ENCODE results near the gene MGST2. TPM values are rescaled to one million over a fixed set of nuclear protein-coding genes. Genes with fewer than 3 reads are reported as not detected.

MGST2 gene
- total and polyA plus RNA-seq, 4 donors = 69.6 to 170 (median 90.7) TPM

- TF ChIP-seq ZBTB33 (IDR thresholded peaks at IDR 0.05) (no peak), GABPA (IDR thresholded peaks at IDR 0.05 in 1 of 2, conservative IDR thresholded peaks at IDR 0.05 in 1 of 2) (no peak)
Measured at GRCh38 chr4:139684351-139684750, 18.7 kb downstream of the MGST2 start (continued).

DNA sequence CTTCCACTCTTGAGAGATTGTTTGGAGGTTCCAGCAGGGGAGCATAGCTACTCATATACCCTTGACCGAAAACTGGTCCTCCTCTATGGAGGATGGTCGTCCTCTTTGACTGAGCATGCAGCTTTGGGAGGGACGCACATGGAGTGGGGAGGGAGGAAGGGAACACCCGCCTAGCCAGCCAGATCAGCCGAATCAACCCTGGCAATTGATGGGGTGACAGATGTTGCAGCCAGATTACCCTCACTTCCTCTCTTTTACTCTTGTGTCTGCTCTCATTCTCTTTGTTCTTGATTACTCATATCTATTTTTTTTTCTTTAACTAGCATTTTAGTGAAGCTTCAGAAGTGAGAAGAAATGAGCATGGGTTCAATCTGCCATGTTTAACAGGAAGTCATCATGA lies 19.6 kb downstream of the MGST2 start:
- Histone ChIP-seq H3K9me3 (ENCODE audit: control insufficient read depth in 4 of 4, low read length in 3 of 4) (no peaks in the 10 kb centered on the region), H3K9ac (ENCODE audit: low read depth in 1 of 2, low read length in 2 of 2) (no peak overlapping the region), H3K27ac (ENCODE audit: low read depth in 1 of 2, low read length in 2 of 2) (no peak overlapping the region), H3K27me3 (ENCODE audit: control insufficient read depth in 4 of 4, insufficient read depth in 4 of 4, low read length in 3 of 4) (no peaks in the 10 kb centered on the region), H3K36me3 (ENCODE audit: control insufficient read depth in 4 of 4, insufficient read depth in 3 of 4, low read depth in 1 of 4, low read length in 3 of 4) (peaks cover 0 to 12% (median 5%) of the 10 kb centered on the region in 4 donors), H3K4me3 (ENCODE audit: low read depth in 1 of 3, low read length in 3 of 3) (no peak overlapping the region), H3K4me1 (ENCODE audit: control insufficient read depth in 4 of 4, insufficient read depth in 4 of 4, low read length in 3 of 4) (peaks cover 12 to 56% (median 47%) of the 10 kb centered on the region in 4 donors)
- DNase-seq (ENCODE audit: low spot score) = no peak
- TF ChIP-seq ZBTB33 (IDR thresholded peaks at IDR 0.05) (no peak), HNF4A (conservative IDR thresholded peaks at IDR 0.05) (no peak)
- 94% methylated on average over 5 of the region's 5 CpGs for WGBS

DNA sequence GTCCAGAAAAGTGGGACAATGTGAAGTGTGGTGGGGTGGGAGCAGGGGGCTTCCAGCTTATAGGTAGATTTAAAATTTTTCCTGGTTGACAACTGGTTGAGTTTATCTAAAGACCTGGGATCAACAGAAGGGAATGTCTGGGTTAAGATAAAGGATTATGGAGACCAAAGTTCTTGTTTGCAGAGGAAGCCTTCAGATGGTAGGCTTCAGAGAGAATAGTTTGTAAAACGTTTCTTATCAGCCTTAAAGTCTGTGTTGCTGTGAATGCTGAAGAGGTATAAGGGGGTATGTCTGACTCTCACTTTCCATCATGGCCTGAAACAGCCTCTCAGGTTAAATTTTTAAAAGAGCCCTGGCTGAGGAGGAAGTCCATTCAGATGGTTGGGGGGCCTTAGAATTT lies 20.5 kb downstream of the MGST2 start:
- no peak overlapping the region for H3K4me3 ChIP-seq (ENCODE audit: low read depth in 1 of 3, low read length in 3 of 3)
- H3K36me3 ChIP-seq (ENCODE audit: control insufficient read depth in 4 of 4, insufficient read depth in 3 of 4, low read depth in 1 of 4, low read length in 3 of 4) = peaks cover 0 to 9% (median 4%) of the 10 kb centered on the region in 4 donors
- peaks cover 18 to 55% (median 49%) of the 10 kb centered on the region in 4 donors for H3K4me1 ChIP-seq (ENCODE audit: control insufficient read depth in 4 of 4, insufficient read depth in 4 of 4, low read length in 3 of 4)
- H3K9ac ChIP-seq (ENCODE audit: low read depth in 1 of 2, low read length in 2 of 2) = no peak overlapping the region
- no peak for DNase-seq (ENCODE audit: low spot score)
- H3K27me3 ChIP-seq (ENCODE audit: control insufficient read depth in 4 of 4, insufficient read depth in 4 of 4, low read length in 3 of 4) = no peaks in the 10 kb centered on the region
- WGBS = 55% methylated on average over 1 of the region's 1 CpG
- TF ChIP-seq, protein P1, sequence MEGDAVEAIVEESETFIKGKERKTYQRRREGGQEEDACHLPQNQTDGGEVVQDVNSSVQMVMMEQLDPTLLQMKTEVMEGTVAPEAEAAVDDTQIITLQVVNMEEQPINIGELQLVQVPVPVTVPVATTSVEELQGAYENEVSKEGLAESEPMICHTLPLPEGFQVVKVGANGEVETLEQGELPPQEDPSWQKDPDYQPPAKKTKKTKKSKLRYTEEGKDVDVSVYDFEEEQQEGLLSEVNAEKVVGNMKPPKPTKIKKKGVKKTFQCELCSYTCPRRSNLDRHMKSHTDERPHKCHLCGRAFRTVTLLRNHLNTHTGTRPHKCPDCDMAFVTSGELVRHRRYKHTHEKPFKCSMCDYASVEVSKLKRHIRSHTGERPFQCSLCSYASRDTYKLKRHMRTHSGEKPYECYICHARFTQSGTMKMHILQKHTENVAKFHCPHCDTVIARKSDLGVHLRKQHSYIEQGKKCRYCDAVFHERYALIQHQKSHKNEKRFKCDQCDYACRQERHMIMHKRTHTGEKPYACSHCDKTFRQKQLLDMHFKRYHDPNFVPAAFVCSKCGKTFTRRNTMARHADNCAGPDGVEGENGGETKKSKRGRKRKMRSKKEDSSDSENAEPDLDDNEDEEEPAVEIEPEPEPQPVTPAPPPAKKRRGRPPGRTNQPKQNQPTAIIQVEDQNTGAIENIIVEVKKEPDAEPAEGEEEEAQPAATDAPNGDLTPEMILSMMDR (IDR thresholded peaks at IDR 0.05; ENCODE audit: low read depth, low read length, missing input control) = no peak
- TF ChIP-seq GABPA (IDR thresholded peaks at IDR 0.05 in 1 of 2, conservative IDR thresholded peaks at IDR 0.05 in 1 of 2) (no peak), HNF4A (conservative IDR thresholded peaks at IDR 0.05) (no peak), REST (IDR thresholded peaks at IDR 0.05) (no peak), EGR1 (IDR thresholded peaks at IDR 0.05; ENCODE audit: low read depth in 2 of 2) (no peak), HNF4G (IDR thresholded peaks at IDR 0.05) (no peak), TAF1 (conservative IDR thresholded peaks at IDR 0.05) (no peak), JUND (IDR thresholded peaks at IDR 0.05) (no peak), ATF3 (IDR thresholded peaks at IDR 0.05) (no peak)
- TF ChIP-seq, protein P2, sequence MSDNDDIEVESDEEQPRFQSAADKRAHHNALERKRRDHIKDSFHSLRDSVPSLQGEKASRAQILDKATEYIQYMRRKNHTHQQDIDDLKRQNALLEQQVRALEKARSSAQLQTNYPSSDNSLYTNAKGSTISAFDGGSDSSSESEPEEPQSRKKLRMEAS (IDR thresholded peaks at IDR 0.05) = no peak
- no peaks in the 10 kb centered on the region for H3K9me3 ChIP-seq (ENCODE audit: control insufficient read depth in 4 of 4, low read length in 3 of 4)
- no peak overlapping the region for H3K27ac ChIP-seq (ENCODE audit: low read depth in 1 of 2, low read length in 2 of 2)
